NCI-H2227 (cell line): ENCODE data around the gene DNASE1L2.

Experiments
- DNase-seq: peaks from one replicate; lab custom pipeline; 2025; ENCODE audit not compliant: unreplicated experiment; lab: John Stamatoyannopoulos, UW

The DNASE1L2 gene, protein sequence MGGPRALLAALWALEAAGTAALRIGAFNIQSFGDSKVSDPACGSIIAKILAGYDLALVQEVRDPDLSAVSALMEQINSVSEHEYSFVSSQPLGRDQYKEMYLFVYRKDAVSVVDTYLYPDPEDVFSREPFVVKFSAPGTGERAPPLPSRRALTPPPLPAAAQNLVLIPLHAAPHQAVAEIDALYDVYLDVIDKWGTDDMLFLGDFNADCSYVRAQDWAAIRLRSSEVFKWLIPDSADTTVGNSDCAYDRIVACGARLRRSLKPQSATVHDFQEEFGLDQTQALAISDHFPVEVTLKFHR

DNA sequence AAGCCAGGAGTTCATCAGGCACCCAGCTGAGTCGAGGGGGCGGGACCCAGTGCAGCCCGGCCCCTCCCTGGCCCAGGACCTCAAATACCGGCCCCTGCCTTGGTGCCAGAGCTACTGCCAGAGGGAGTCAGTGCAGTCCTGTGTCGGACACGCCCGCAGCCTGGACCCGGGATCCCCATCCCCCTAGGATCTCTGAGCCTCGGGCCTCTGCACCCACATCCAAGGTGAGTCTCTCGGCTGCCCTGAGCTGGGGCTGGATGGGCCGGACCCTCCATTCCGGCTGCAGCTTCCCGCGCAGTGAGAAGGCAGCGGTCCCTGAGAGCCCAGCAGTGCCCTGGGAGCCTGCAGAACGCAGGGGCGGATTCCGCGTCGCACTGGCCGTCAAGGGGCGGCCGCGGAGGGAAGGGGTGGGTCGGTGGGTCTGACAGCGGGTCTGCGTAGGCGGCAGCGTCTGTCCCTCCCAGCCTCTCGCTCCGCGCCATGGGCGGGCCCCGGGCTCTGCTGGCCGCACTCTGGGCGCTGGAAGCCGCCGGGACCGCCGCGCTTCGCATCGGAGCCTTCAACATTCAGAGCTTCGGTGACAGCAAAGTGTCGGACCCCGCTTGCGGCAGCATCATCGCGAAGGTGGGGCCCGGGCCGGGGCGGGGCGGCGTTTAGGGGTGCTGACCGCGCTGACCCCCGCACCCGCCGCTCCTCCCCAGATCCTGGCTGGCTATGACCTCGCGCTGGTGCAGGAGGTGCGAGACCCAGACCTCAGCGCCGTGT lies at the start of gene DNASE1L2:
TSS of gene DNASE1L2 (plus strand) at position 108 of the 765 bp plus-strand sequence. CDS start at position 481, 373 bp downstream.
- DNase-seq: peak; percentile 74

- DNase-seq: no peak
These were observed 49.7 kb upstream of the DNASE1L2 start for GRCh38 chr16:2186505-2186904.

DNA sequence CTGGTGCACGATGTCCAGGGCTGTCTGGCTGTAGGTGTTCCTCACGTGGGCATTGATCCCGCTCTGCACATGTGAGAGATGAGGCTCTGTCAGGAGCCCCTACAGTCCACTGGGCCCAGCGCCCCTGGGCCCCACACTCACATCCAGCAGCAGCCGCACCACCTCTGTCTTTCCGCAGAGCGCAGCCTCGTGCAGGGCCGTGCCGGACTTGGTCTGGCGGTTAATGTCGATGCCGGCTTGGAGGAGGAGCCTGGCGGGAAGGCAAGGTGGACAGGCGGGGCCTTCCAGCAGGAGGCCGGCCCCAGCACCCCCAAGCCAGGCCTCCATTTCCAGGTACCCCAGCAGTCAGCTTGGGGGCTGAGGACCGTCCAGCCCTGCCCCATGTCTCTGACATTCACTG lies 49.0 kb upstream of the DNASE1L2 start:
- no peak for DNase-seq

- no peak for DNase-seq
These were observed 47.8 kb upstream of the DNASE1L2 start for GRCh38 chr16:2188395-2188794.

DNA sequence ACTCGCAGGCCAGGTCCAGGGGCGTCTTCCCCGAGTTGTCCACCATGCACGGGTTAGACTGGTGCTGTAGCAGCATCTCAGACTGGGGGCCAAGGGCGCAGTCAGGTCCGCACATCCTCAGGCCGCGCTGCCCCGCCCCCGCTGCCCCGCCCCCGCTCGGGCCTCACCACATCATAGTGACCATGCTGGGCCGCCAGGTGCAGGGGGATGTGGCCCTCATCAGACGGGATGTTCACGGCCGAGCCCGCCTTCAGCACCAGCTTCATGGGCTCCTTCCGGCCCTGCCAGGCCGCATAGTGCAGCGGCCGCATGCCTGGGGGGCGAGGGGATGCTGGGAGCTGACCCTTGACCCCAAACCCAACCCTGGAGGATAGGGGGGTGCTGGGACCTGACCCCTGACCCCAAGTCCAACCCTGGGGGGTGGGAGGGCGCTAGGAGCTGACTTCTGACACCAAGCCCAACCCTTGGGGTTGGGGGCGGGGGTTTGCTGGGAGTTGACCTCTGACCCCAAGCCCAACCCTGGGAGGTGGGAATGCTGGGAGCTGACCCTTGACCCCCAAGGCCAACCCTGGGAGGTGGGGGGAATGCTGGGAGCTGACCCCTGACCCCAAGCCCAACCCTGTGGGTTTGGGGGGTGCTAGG lies 46.9 kb upstream of the DNASE1L2 start:
- no peak for DNase-seq

GRCh38 chr16:2190002-2190658 lies 46.1 kb upstream of the DNASE1L2 start:
- no peak for DNase-seq

DNA sequence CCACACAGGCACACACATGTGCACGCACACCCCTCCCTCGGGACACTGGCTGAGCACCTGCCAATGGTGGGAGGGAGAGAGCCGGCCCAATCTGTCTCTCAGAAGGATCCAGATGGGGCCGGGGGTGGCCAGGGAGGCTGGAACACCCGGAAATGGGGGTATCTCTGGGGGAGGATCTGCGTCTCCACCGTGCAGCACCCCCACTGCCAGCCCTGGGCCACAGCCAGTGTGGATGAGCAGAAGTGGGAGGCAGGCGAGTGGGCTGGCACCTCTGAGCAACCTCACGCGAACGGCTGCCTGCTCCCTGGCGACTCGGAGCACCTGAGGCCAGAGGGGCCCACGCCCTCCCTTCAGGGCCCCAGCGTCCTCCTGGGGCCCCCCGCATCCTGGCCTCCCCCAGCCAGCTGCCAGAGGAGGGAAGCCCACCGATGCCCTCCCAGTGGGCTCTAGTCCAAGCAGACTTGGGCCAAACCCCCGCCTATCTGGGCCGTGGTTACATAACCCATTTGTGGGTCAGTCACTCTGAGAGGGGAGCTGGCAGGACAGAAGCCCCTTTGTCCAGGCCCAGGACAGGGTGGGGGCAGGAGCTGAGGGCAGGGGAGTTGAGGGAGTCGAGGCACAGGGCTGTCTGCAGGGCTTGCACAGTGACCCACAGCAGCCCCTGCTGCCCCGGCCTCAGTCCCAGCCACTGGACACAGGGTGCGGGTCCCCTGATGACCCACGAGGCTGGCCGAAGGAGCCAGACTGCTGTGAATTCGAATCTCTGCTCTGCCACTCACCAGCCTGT lies 45.4 kb upstream of the DNASE1L2 start:
- DNase-seq: no peak

GRCh38 chr16:2191446-2191706 lies 44.9 kb upstream of the DNASE1L2 start:
- DNase-seq: no peak

- peak; percentile 85 for DNase-seq
These were observed 41.9 kb upstream of the DNASE1L2 start for GRCh38 chr16:2194166-2194834.

DNA sequence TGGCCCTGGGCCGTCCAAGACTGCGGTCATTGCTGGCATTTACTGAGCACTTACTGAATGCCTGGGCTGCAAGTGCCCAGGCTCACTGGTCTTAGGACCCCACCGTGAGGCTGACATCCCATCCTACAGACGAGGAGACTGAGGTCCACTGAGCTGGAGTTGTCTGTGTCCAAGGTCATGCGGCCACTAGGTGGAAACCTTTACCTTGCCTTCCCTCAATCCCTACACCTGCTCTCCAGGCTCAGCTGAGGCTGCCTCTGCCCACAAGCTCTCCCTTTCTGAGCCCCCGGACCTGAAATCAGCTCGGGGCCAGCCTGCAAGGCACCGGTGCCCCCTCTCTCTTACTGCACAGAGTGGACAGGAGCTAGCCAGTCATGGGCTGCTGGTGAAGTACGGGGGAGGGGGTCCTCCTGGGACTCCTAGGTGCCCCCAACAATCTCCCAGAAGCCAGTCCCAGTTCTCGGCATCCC lies 41.4 kb upstream of the DNASE1L2 start:
- peak; percentile 31 for DNase-seq

DNA sequence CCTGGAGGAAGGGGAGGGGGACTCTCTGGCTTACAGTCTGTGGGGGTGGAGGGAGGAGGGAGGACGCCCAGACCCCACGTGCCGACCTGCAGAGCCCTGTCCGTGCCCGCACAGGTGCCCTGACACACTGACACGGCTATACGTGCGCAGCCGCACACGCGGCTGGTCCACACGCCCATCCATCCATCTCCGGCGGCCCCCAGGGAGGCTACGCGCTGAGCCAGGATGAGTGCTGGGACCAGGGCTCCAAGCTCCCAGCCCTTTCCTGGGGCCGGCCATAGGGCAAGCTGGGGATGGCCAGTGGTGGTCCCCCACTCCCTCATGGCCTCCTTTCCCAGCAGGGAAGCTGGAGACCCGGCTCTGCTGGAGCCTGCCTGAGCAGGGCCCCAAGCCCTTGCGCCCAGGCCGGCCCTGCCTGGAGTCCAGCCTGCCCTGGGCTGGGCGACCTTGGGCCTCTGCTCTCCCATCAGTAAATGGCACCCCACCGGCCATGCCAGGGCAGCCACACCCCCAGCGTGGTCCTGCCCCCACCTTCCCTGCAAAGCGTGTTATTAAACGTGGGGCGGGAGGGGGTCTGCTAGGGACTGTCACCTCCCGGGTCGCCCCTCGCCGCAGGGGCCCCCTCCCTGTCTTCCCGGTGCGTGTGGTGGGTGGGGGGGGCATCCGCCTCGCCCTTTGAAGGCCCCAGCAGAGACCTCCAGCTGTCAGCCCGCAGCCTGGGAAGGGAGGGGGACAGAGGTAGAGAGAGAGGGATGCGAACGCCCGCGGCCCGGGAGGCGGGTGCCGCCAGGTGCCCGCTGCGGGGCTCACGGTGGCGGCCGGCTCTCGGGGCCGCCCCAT lies 40.7 kb upstream of the DNASE1L2 start:
- no peak for DNase-seq

DNA sequence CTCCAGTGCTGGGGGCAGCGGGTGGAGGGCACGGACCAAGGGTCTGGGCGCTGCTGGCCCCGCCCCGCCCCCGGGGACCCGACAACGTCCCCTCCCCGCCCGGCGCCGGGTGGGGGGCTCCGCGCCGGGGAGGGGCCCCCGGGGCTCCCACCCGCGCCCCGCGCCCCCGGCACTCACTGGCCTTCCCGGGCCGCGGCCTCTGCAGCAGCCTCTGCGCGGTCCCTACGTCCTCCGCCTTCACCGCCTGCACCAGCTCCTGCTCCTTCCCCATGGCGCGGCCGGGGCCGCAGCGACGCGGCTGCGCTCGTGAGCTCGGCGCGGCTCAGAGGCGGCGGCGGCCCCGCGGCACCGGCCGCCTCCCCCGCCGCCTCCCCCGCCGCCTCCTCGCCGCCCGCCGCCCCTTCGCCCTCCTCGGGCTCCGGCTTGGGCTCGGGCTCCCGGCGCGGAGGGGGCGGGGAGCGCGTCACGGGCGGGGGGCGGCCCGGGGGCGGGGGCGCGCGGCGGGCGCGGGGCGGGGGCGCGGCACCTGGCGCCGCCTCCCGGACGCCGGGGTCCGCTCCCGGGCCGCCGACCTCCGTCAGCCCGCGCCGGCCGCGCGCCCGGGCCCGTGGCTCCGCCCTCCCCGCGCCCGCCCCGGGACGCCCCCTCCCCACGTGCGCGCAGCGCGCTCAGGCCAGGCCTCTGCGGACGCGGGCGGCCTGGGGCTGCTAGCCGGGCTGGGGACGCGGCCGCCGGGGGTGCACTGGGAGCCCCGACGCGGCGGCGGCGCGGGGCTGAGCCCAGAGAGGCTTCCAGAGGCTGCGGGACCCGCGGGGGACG lies 39.9 kb upstream of the DNASE1L2 start, which contains the start of gene CASKIN1:
TSS of gene CASKIN1 (minus strand) at position 444 of the 819 bp plus-strand sequence. CDS start at position 271, 173 bp downstream.
- DNase-seq: peak; percentile 56

DNA sequence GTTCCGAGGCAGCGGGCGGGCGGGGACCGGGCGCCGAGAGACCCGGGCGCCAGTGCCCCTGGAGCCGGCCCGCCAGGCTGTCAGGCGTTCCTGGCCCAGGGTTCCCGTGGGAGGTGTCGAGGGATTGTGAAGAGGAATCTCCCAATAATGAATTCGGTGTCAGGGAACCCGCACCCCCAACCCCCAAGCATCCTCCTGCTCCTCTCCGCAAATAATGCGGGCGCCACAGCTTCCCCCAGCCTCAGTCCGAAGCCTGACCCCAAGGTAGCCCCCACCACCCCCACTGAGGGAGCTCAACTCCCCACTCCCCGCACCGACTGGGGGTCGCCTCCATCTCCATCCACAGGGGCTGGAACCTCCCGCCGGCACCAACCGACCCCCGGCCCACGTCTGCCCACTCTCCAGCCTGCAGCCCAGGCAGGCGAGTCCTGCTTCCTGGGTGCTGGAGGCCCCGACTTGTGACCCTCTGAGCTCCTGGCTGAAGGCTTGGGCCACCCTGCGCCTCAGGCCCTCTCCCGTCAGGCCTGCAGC lies 39.2 kb upstream of the DNASE1L2 start:
- no peak for DNase-seq

DNA sequence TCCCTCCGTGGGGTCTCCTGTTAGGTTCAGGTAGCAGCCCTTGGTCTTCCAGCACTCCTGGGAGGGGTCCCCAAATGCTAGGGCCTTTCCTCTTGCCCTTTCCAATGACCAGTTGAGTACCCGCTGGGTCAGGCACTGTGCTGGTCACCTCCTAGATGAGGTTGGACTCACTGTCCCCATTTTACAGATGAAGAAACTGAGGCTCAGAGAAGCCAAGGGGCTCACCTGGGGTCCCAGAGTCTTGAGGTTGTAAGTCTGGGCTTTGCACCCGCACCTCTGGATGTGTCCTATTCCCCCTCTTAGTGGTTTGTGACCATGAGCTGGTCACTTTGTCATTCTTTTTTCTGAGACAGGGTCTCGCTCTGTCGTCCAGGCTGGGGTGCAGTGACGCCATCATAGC lies 38.5 kb upstream of the DNASE1L2 start:
- DNase-seq: no peak

- no peak for DNase-seq
These were observed 38.0 kb upstream of the DNASE1L2 start for GRCh38 chr16:2198283-2198682.

DNA sequence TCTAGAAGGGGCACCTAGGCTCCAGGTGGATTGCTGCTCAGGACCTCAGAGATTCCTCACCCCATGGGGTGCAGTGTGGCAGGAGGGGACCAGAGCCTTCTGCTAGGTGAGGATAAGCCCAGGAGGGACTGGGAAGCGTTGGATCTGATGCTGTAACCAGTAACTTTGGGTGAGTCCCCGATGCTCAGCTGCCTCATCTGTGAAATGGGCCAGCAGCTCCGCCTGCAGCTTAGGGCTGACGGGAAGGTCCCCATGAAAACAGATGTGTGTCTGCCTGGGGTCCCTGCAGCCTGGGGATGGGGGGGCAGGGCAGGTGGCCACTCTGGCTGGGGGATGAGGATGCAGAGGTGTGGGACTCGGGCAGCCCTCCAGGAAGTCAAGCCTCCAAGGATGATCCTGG lies 37.1 kb upstream of the DNASE1L2 start:
- no peak for DNase-seq

GRCh38 chr16:2199621-2200139 lies 36.6 kb upstream of the DNASE1L2 start:
- DNase-seq: no peak

GRCh38 chr16:2200313-2200712 lies 35.9 kb upstream of the DNASE1L2 start:
- DNase-seq: no peak
